HCT116 (cell line): ENCODE measurements around the gene EDEM3. TPM values are rescaled to one million over a fixed set of nuclear protein-coding genes. Genes with fewer than 3 reads are reported as not detected.

ENCODE experiments used
- ATAC-seq: fragments of 200-7000 bp; cut with Tn5 transposase; 2 replicates; pipeline ENCODE4 v1.9.1; 2020; ENCODE audit warnings: mild to moderate bottlenecking, moderate library complexity
- BruUV-seq: library from RNA; stranded (reverse); fragments of 400-500 nt; replicated peaks from 2 replicates; lab custom pipeline; 2021; lab: Mats Ljungman, UMichigan
- CTCF ChIA-PET: fragments of 300-600 bp; sonication (Branson Sonifier 250); formaldehyde crosslinking; loops from one replicate; lab custom pipeline; 2021; ENCODE audit warnings: antibody characterized with exemption; lab: Charles Lee
- POLR2A ChIA-PET: fragments of 300-600, 350-600 bp; sonication (Branson Sonifier 250); formaldehyde crosslinking; loops from one replicate; lab custom pipeline; 2021; ENCODE audit warnings: antibody characterized with exemption; lab: Charles Lee
- RAD21 ChIA-PET, 2 experiments: fragments of 300-600 bp; sonication (Branson Sonifier 250); formaldehyde crosslinking; loops; one replicate each; lab custom pipeline; 2023; ENCODE audit warnings: low total read pairs in 2 of 2; ENCODE audit not compliant: uncharacterized antibody in 2 of 2, unreplicated experiment in 2 of 2, low non-redundant PET in 1 of 2; lab: Charles Lee
- DNase-seq: peaks from one replicate; pipeline ENCODE4 v3.0.0-alpha.2; 2010; ENCODE audit warnings: low read depth, low spot score
- H2AFZ ChIP-seq: fragments of 200-600 bp; shearing (Covaris generic), sonication (generic); 2 replicates; pipeline ENCODE4 v1.6.1; 2017; ENCODE audit warnings: low read depth, mixed run types, mixed read lengths, antibody characterized with exemption, low read length; ENCODE audit not compliant: poor library complexity, severe bottlenecking
- H3K27ac ChIP-seq: 2 replicates; pipeline ENCODE4 v1.5.1; 2012; ENCODE audit warnings: low read depth, low read length
- H3K27me3 ChIP-seq: fragments of 200-600 bp; sonication (generic); 2 replicates; pipeline ENCODE4 v1.6.1; 2016; ENCODE audit warnings: mixed run types, low read length, mixed read lengths; ENCODE audit not compliant: insufficient read depth
- H3K36me3 ChIP-seq, 2 experiments: fragments of 200-500 bp in 1 of 2; fragments of 200-600 bp in 1 of 2; sonication (Bioruptor generic) in 1 of 2; sonication (generic) in 1 of 2; 2 replicates each; pipeline versions ENCODE4 v1.5.1 to v1.6.1; 2014 to 2016; ENCODE audit warnings: low read length in 2 of 2, inconsistent platforms in 1 of 2, mixed read lengths in 1 of 2, mixed run types in 1 of 2; ENCODE audit not compliant: insufficient read depth in 2 of 2, control insufficient read depth in 1 of 2
- H3K4me1 ChIP-seq, 2 experiments: fragments of 200-600 bp in 1 of 2; sonication (generic) in 1 of 2; 2 replicates each; pipeline versions ENCODE4 v1.5.1 to v1.6.1; 2012 to 2017; ENCODE audit warnings: low read length in 2 of 2, inconsistent platforms in 1 of 2, mild to moderate bottlenecking in 1 of 2, mixed read lengths in 1 of 2, mixed run types in 1 of 2, moderate library complexity in 1 of 2; ENCODE audit not compliant: insufficient read depth in 2 of 2, control insufficient read depth in 1 of 2
- H3K4me2 ChIP-seq: fragments of 200-600 bp; sonication (generic); 2 replicates; pipeline ENCODE4 v1.6.1; 2017; ENCODE audit warnings: mixed run types, low read length, mixed read lengths
- H3K4me3 ChIP-seq, 2 experiments: fragments of 200-600 bp in 1 of 2; sonication (generic) in 1 of 2; replicated peaks in 1 of 2; 2 replicates each; pipeline ENCODE4 v1.5.1; 2011 to 2016; ENCODE audit warnings: low read length in 2 of 2, control low read depth in 1 of 2, low read depth in 1 of 2, mild to moderate bottlenecking in 1 of 2, mixed read lengths in 1 of 2, mixed run types in 1 of 2
- H3K79me2 ChIP-seq: fragments of 200-600 bp; sonication (generic); 2 replicates; pipeline ENCODE4 v1.6.1; 2017; ENCODE audit warnings: mild to moderate bottlenecking, mixed run types, low read length, moderate library complexity, mixed read lengths; ENCODE audit not compliant: insufficient read depth
- H3K9ac ChIP-seq: fragments of 200-600 bp; sonication (generic); 2 replicates; pipeline ENCODE4 v1.6.1; 2016; ENCODE audit warnings: low read length, mixed read lengths
- H3K9me2 ChIP-seq: fragments of 200-600 bp; sonication (generic), shearing (Covaris generic); 2 replicates; pipeline ENCODE4 v1.6.1; 2017; ENCODE audit warnings: mixed run types, mild to moderate bottlenecking, moderate library complexity; ENCODE audit not compliant: insufficient read depth
- H3K9me3 ChIP-seq, 2 experiments: fragments of 200-500 bp in 1 of 2; fragments of 200-600 bp in 1 of 2; sonication (Bioruptor generic) in 1 of 2; sonication (generic) in 1 of 2; 2 replicates each; pipeline ENCODE4 v1.6.1; 2014 to 2017; ENCODE audit warnings: low read length in 2 of 2, mixed read lengths in 2 of 2, inconsistent platforms in 1 of 2, low read depth in 1 of 2, mild to moderate bottlenecking in 1 of 2, mixed run types in 1 of 2, moderate library complexity in 1 of 2; ENCODE audit not compliant: control insufficient read depth in 1 of 2, insufficient read depth in 1 of 2
- H4K20me1 ChIP-seq: fragments of 200-600 bp; sonication (generic), shearing (Covaris generic); 2 replicates; pipeline ENCODE4 v1.6.1; 2017; ENCODE audit warnings: mixed run types, mild to moderate bottlenecking, moderate library complexity; ENCODE audit not compliant: insufficient read depth
- EZH2 ChIP-seq: fragments of 200-600 bp; sonication (generic); IDR thresholded peaks from 2 replicates; pipeline ENCODE4 v1.6.1; 2017; ENCODE audit warnings: antibody characterized with exemption, mixed run types
- EZH2phosphoT487 ChIP-seq: fragments of 200-600 bp; IDR thresholded peaks from 2 replicates; pipeline ENCODE4 v1.6.1; 2018; ENCODE audit warnings: antibody characterized with exemption, borderline replicate concordance
- JUND ChIP-seq: IDR thresholded peaks from 2 replicates; pipeline ENCODE4 v1.6.1; 2012
- POLR2A ChIP-seq: IDR thresholded peaks from 2 replicates; pipeline ENCODE4 v1.7.0; 2011; ENCODE audit warnings: borderline replicate concordance; ENCODE audit not compliant: insufficient read depth, insufficient read length; ENCODE audit errors: extremely low read depth
- POLR2AphosphoS5 ChIP-seq: IDR thresholded peaks from 2 replicates; pipeline ENCODE4 v1.6.1; 2011; ENCODE audit warnings: mild to moderate bottlenecking, low read depth, low read length, moderate library complexity
- RAD21 ChIP-seq: IDR thresholded peaks from 2 replicates; pipeline ENCODE4 v1.6.1; 2012; ENCODE audit warnings: low read depth, mild to moderate bottlenecking
- SRF ChIP-seq: IDR thresholded peaks from 2 replicates; pipeline ENCODE4 v1.6.1; 2012; ENCODE audit warnings: low read depth
- TCF7L2 ChIP-seq: IDR thresholded peaks from 2 replicates; pipeline ENCODE4 v1.7.0; 2011; ENCODE audit warnings: borderline replicate concordance, inconsistent platforms; ENCODE audit not compliant: insufficient read depth, insufficient read length; ENCODE audit errors: extremely low read depth
- ZNF274 ChIP-seq: fragments of 200-500 bp; sonication (Bioruptor generic); IDR thresholded peaks from 2 replicates; pipeline ENCODE4 v1.6.1; 2014; ENCODE audit warnings: mild to moderate bottlenecking, low read depth, low read length, inconsistent platforms
- intact Hi-C: fragments of 100-400 bp; cut with micrococcal nuclease; formaldehyde crosslinking; loops from 2 replicates; pipeline ENCODE4 v1.10.0; 2022
- total RNA-seq: library from RNA; stranded (reverse); gene quantifications from one replicate; pipeline ENCODE4 v1.2.1, GENCODE V29; 2021; ENCODE audit not compliant: unreplicated experiment
- TF ChIP-seq, protein P1 (sequence below): IDR thresholded peaks from 2 replicates; pipeline ENCODE4 v1.6.1; 2012; ENCODE audit warnings: low read depth
- TF ChIP-seq, protein P2 (sequence below): IDR thresholded peaks from 2 replicates; pipeline ENCODE4 v1.6.1; 2011; ENCODE audit warnings: mild to moderate bottlenecking, low read length, moderate library complexity; ENCODE audit not compliant: insufficient replicate concordance; ENCODE audit errors: extremely low read depth
- TF ChIP-seq, protein P3 (sequence below): IDR thresholded peaks from 2 replicates; pipeline ENCODE4 v1.6.1; 2012
- TF ChIP-seq, protein P4 (sequence below): IDR thresholded peaks from 2 replicates; pipeline ENCODE4 v1.6.1; 2012

The EDEM3 gene
- total RNA-seq, 1 experiment from 2014 or later, result 14.9 TPM

DNA sequence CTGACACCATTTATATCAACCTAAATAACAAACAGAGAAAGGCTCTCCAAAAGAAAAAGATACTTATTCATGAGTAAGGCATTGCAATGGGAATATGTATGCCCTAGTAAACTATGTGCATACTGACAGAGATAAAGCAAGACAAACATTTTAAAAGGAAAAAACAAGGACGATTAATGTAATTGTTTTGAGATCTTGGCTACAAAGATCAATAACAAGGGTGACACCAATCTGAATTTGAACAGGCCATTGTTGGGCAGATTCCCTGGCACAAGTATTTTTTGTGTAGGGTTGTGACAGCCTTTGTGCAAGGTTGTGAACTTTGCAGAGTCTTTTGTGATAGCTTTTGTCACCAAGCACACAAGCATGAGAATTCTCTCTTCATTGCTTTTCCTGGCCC lies 85.3 kb downstream of the EDEM3 start:
- H3K27ac ChIP-seq, result no peak overlapping the region
- ATAC-seq (no peak), DNase-seq (no peak)
- H2AFZ ChIP-seq, result no peak overlapping the region
- no peak overlapping the region for H3K4me2 ChIP-seq
- no peaks in the 10 kb centered on the region for H3K36me3 ChIP-seq
- no peaks in the 10 kb centered on the region for H4K20me1 ChIP-seq
- no peak overlapping the region for H3K9ac ChIP-seq
- no peak for TF ChIP-seq ZNF274
- TF ChIP-seq POLR2A, result no peak
- TF ChIP-seq, protein P1, sequence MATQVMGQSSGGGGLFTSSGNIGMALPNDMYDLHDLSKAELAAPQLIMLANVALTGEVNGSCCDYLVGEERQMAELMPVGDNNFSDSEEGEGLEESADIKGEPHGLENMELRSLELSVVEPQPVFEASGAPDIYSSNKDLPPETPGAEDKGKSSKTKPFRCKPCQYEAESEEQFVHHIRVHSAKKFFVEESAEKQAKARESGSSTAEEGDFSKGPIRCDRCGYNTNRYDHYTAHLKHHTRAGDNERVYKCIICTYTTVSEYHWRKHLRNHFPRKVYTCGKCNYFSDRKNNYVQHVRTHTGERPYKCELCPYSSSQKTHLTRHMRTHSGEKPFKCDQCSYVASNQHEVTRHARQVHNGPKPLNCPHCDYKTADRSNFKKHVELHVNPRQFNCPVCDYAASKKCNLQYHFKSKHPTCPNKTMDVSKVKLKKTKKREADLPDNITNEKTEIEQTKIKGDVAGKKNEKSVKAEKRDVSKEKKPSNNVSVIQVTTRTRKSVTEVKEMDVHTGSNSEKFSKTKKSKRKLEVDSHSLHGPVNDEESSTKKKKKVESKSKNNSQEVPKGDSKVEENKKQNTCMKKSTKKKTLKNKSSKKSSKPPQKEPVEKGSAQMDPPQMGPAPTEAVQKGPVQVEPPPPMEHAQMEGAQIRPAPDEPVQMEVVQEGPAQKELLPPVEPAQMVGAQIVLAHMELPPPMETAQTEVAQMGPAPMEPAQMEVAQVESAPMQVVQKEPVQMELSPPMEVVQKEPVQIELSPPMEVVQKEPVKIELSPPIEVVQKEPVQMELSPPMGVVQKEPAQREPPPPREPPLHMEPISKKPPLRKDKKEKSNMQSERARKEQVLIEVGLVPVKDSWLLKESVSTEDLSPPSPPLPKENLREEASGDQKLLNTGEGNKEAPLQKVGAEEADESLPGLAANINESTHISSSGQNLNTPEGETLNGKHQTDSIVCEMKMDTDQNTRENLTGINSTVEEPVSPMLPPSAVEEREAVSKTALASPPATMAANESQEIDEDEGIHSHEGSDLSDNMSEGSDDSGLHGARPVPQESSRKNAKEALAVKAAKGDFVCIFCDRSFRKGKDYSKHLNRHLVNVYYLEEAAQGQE, result no peak
- TF ChIP-seq, protein P2, sequence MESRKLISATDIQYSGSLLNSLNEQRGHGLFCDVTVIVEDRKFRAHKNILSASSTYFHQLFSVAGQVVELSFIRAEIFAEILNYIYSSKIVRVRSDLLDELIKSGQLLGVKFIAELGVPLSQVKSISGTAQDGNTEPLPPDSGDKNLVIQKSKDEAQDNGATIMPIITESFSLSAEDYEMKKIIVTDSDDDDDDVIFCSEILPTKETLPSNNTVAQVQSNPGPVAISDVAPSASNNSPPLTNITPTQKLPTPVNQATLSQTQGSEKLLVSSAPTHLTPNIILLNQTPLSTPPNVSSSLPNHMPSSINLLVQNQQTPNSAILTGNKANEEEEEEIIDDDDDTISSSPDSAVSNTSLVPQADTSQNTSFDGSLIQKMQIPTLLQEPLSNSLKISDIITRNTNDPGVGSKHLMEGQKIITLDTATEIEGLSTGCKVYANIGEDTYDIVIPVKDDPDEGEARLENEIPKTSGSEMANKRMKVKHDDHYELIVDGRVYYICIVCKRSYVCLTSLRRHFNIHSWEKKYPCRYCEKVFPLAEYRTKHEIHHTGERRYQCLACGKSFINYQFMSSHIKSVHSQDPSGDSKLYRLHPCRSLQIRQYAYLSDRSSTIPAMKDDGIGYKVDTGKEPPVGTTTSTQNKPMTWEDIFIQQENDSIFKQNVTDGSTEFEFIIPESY, result no peak
- no peak for TF ChIP-seq JUND
- no peak for TF ChIP-seq RAD21
- TF ChIP-seq POLR2AphosphoS5, result no peak
- TF ChIP-seq EZH2phosphoT487, result no peak
- no peak for TF ChIP-seq SRF
- TF ChIP-seq, protein P3, sequence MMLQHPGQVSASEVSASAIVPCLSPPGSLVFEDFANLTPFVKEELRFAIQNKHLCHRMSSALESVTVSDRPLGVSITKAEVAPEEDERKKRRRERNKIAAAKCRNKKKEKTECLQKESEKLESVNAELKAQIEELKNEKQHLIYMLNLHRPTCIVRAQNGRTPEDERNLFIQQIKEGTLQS, result no peak
- no peak for TF ChIP-seq EZH2
- TF ChIP-seq, protein P4, sequence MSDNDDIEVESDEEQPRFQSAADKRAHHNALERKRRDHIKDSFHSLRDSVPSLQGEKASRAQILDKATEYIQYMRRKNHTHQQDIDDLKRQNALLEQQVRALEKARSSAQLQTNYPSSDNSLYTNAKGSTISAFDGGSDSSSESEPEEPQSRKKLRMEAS, result no peak
- no peak for TF ChIP-seq TCF7L2
- POLR2A ChIA-PET, result no interaction called here
- no TSS peak for BruUV-seq
- H3K79me2 ChIP-seq, result no peaks in the 10 kb centered on the region
- H3K9me3 ChIP-seq, result no peaks in the 10 kb centered on the region
- no peaks in the 10 kb centered on the region for H3K9me2 ChIP-seq
- intact Hi-C loops, result loop anchor here (10.0 kb wide), 1 partner anchor 755 kb away; no protein-coding TSS in a partner anchor
- H3K4me1 ChIP-seq, result no peaks in the 10 kb centered on the region
- CTCF ChIA-PET, result interaction anchor here (1.1 kb wide), 1 partner anchor 21 kb away, joined by 3 read pairs; no protein-coding TSS in a partner anchor
- RAD21 ChIA-PET, result no interaction called here
- no peaks in the 10 kb centered on the region for H3K27me3 ChIP-seq
- no peak overlapping the region for H3K4me3 ChIP-seq
